Amniotic epithelial cell (primary cell): ENCODE measurements around the gene EID2B.
A peak's percentile ranks its signal among the peaks of the same experiment; 100 is the strongest.

Experiments used
- DNase-seq: peaks from one replicate; pipeline ENCODE4 v3.0.0-alpha.2; 2010; ENCODE audit warnings: low read depth

Gene EID2B

GRCh38 chr19:39498798-39499642 lies 33.6 kb downstream of the EID2B start, which contains the start of gene DLL3:
Gene DLL3, plus strand, starts transcription at chr19:39498947. Its CDS starts 28 bp downstream, at chr19:39498975.
- DNase-seq: no peak

GRCh38 chr19:39497996-39498797 lies 34.5 kb downstream of the EID2B start:
- DNase-seq: peak; percentile 16

GRCh38 chr19:39497701-39497995 lies 35.0 kb downstream of the EID2B start:
- DNase-seq: no peak

- DNase-seq: no peak
These were observed 36.6 kb downstream of the EID2B start for GRCh38 chr19:39496063-39496462.

- no peak for DNase-seq
These were observed 38.0 kb downstream of the EID2B start for GRCh38 chr19:39494661-39495060.

- DNase-seq: no peak
These were observed 39.9 kb downstream of the EID2B start for GRCh38 chr19:39492788-39493187.

GRCh38 chr19:39492225-39492624 lies 40.4 kb downstream of the EID2B start:
- no peak for DNase-seq

- DNase-seq: no peak
These were observed 42.9 kb downstream of the EID2B start for GRCh38 chr19:39489756-39490155.

- DNase-seq: no peak
These were observed 49.5 kb downstream of the EID2B start for GRCh38 chr19:39483141-39483540.

GRCh38 chr19:39481676-39482075 lies 51.0 kb downstream of the EID2B start:
- no peak for DNase-seq

- DNase-seq: no peak
These were observed 51.5 kb downstream of the EID2B start for GRCh38 chr19:39481229-39481545.
